Measurements from ENCODE around the gene FAHD1. TPM values are rescaled to one million over a fixed set of nuclear protein-coding genes. Genes with fewer than 3 reads are reported as not detected.
A peak's percentile ranks its signal among the peaks of the same experiment; 100 is the strongest.

FAHD1 gene
- total RNA-seq, 1 donor from 2014 or later: 26.5 TPM

DNA sequence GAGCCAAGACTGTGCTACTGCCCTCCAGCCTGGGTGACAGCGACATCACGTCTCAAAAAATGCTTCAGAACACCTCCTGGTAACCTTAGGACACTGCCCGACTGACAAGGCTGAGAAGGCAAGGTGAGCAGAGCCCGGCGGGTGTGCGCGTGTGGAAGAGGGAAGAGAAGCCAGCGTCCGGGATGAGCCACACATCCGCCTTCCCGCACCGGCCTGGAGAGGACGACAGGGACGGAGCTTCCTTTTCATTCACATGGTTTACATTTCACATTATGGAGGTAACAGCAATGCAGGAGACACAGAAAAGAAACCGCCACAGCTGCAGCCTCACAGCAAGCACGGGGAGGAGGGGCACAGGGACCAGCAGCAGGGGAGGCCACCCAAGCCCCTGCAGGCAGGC lies 16.9 kb upstream of the FAHD1 start:
- no peak for DNase-seq
- peaks cover 5% of the 10 kb centered on the region for H3K36me3 Mint-ChIP-seq (ENCODE audit: unreplicated experiment)
- no peaks in the 10 kb centered on the region for H3K27me3 Mint-ChIP-seq (ENCODE audit: unreplicated experiment)
- TF ChIP-seq, protein P1, sequence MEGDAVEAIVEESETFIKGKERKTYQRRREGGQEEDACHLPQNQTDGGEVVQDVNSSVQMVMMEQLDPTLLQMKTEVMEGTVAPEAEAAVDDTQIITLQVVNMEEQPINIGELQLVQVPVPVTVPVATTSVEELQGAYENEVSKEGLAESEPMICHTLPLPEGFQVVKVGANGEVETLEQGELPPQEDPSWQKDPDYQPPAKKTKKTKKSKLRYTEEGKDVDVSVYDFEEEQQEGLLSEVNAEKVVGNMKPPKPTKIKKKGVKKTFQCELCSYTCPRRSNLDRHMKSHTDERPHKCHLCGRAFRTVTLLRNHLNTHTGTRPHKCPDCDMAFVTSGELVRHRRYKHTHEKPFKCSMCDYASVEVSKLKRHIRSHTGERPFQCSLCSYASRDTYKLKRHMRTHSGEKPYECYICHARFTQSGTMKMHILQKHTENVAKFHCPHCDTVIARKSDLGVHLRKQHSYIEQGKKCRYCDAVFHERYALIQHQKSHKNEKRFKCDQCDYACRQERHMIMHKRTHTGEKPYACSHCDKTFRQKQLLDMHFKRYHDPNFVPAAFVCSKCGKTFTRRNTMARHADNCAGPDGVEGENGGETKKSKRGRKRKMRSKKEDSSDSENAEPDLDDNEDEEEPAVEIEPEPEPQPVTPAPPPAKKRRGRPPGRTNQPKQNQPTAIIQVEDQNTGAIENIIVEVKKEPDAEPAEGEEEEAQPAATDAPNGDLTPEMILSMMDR (IDR thresholded peaks at IDR 0.05; ENCODE audit: partially characterized antibody, unreplicated experiment): no peak
- peaks cover 3% of the 10 kb centered on the region for H3K9me3 Mint-ChIP-seq (ENCODE audit: unreplicated experiment)
- no peak overlapping the region for H3K4me3 Mint-ChIP-seq (ENCODE audit: unreplicated experiment)
- peak overlapping the region; percentile 62 for H3K27ac Mint-ChIP-seq (ENCODE audit: unreplicated experiment)
- peaks cover 2% of the 10 kb centered on the region for H3K4me1 Mint-ChIP-seq (ENCODE audit: low read depth, unreplicated experiment)

DNA sequence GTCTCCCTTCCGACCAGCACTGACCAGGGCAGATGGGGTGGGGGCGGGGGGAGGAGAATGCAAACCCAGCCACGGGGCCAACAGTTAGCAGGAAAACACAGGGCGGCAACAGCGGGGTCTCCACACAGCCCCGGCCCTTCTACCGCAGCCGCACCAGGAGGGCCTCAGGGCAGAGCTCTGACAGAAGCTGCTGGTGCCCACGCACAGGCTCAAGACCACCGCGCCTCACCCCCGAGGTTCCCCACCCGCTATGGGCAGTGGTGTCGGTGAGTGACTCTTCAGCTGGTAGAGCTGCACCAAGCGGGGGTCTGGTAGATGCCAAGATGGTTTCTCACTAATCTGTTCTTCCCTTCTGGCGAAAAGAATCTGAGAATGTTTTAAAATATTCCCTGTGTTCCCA lies 16.5 kb upstream of the FAHD1 start:
- peaks cover 2% of the 10 kb centered on the region for H3K4me1 Mint-ChIP-seq (ENCODE audit: low read depth, unreplicated experiment)
- no peaks in the 10 kb centered on the region for H3K27me3 Mint-ChIP-seq (ENCODE audit: unreplicated experiment)

DNA sequence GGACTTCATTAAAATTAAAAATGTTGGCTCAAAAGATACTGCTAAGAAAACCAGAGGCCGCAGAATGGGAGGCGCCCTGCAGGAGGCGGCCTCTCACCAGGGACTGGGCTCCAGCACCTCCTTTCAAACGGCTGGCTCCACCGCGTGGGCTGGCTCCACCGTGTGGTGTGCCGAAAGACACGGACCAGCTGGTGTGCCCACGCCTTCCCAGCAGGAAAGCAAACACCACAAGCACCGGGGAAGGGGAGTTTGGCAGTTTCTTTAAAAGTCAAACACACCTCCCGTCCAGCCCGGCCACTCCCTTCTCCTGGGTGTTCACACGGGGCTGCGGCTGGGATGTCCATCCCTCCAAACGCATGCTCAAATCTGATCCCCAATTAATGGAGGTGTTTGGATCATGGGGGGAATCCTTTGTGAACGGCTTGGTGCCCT lies 14.3 kb upstream of the FAHD1 start:
- peaks cover 2% of the 10 kb centered on the region for H3K4me1 Mint-ChIP-seq (ENCODE audit: low read depth, unreplicated experiment)
- TF ChIP-seq, protein P1 (IDR thresholded peaks at IDR 0.05; ENCODE audit: partially characterized antibody, unreplicated experiment): no peak
- H3K4me3 Mint-ChIP-seq (ENCODE audit: unreplicated experiment): no peak overlapping the region
- peaks cover 1% of the 10 kb centered on the region for H3K27me3 Mint-ChIP-seq (ENCODE audit: unreplicated experiment)
- peak; percentile 63 for DNase-seq
- H3K9me3 Mint-ChIP-seq (ENCODE audit: unreplicated experiment): peaks cover 6% of the 10 kb centered on the region
- H3K27ac Mint-ChIP-seq (ENCODE audit: unreplicated experiment): no peak overlapping the region
- H3K36me3 Mint-ChIP-seq (ENCODE audit: unreplicated experiment): no peaks in the 10 kb centered on the region

More for the DNA sequence above, 16.5 kb upstream of the FAHD1 start:
- peaks cover 6% of the 10 kb centered on the region for H3K9me3 Mint-ChIP-seq (ENCODE audit: unreplicated experiment)
- no peak overlapping the region for H3K4me3 Mint-ChIP-seq (ENCODE audit: unreplicated experiment)
- DNase-seq: no peak
- TF ChIP-seq, protein P1 (IDR thresholded peaks at IDR 0.05; ENCODE audit: partially characterized antibody, unreplicated experiment): no peak
- peaks cover 5% of the 10 kb centered on the region for H3K36me3 Mint-ChIP-seq (ENCODE audit: unreplicated experiment)
- H3K27ac Mint-ChIP-seq (ENCODE audit: unreplicated experiment): no peak overlapping the region

DNA sequence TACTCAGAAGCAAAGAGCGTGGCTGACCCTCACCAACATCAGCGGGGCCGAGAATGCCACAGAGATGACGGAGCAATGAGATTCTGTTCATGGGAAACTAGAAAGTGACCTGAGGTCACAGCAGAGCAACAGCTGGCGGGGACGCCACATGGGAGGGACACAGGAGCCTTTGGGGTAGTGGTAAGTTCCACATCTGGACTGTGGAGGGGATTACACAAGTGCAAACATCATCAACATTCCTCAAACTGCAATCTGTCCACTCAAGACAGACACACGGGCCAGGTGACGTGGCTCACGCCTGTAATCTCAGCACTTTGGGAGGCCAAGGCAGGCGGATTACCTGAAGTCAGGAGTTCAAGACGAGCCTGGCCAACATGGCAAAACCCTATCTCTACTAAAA lies 11.5 kb upstream of the FAHD1 start:
- peaks cover 5% of the 10 kb centered on the region for H3K9me3 Mint-ChIP-seq (ENCODE audit: unreplicated experiment)
- peaks cover 1% of the 10 kb centered on the region for H3K27me3 Mint-ChIP-seq (ENCODE audit: unreplicated experiment)
- H3K4me1 Mint-ChIP-seq (ENCODE audit: low read depth, unreplicated experiment): peaks cover 3% of the 10 kb centered on the region
- H3K27ac Mint-ChIP-seq (ENCODE audit: unreplicated experiment): no peak overlapping the region
- TF ChIP-seq, protein P1 (IDR thresholded peaks at IDR 0.05; ENCODE audit: partially characterized antibody, unreplicated experiment): no peak
- no peak for DNase-seq
- no peak overlapping the region for H3K4me3 Mint-ChIP-seq (ENCODE audit: unreplicated experiment)
- H3K36me3 Mint-ChIP-seq (ENCODE audit: unreplicated experiment): no peaks in the 10 kb centered on the region

DNA sequence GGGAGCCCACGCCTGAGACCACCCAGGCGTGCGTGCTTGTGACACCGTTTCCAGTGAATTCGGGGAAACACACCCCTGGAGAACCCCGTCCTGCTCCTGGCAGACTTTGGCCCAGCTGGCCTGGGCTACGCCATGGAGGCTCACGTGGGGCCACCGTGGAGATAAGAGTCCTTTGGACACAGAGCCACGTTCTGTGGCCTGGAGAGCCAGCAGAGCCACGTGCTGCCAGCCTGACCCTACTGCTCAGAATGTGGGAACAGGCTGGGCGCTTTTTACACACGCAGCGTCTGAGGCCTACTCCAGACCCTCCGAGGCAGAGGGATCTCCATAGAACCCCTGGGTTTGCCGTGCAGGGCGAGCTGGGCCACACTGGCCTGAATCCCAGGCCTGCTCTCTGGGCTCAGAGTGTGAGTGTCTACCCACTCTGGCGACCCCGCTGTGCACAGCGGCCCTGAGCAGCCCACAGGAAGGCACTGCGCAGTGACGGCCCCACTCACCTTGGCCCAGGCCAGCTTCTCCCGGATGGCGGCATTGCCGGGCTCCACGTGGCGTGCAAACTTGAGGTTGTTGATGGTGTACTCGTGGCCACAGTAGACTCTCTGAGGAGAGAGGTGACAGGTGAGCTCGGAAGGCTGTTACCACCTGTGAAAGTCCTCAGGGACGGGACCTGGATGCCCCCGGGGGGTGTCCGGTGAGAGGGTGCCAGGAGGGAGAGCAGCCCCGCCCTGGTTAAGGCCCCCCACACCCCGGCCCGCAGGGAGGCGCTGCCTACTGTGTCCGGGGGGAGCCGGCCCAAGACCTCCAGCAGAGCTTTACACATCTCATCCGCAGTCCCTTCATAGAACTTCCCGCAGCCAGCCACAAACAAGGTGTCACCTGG lies 10.4 kb upstream of the FAHD1 start:
- Mint-ChIP-seq H3K36me3 (ENCODE audit: unreplicated experiment) (no peaks in the 10 kb centered on the region), H3K9me3 (ENCODE audit: unreplicated experiment) (peaks cover 5% of the 10 kb centered on the region), H3K4me1 (ENCODE audit: low read depth, unreplicated experiment) (peaks cover 3% of the 10 kb centered on the region), H3K27me3 (ENCODE audit: unreplicated experiment) (peaks cover 1% of the 10 kb centered on the region), H3K4me3 (ENCODE audit: unreplicated experiment) (no peak overlapping the region), H3K27ac (ENCODE audit: unreplicated experiment) (no peak overlapping the region)
- TF ChIP-seq, protein P1 (IDR thresholded peaks at IDR 0.05; ENCODE audit: partially characterized antibody, unreplicated experiment): no peak
- DNase-seq: no peak
